Stomach smooth muscle (tissue), 2 donors: Measurements from ENCODE around the gene TMOD1.

ENCODE experiments used
- H3K27ac ChIP-seq: one replicate; pipeline ENCODE4 v1.7.0; 2013; ENCODE audit warnings: mild to moderate bottlenecking, low read length, inconsistent platforms
- H3K27me3 ChIP-seq, 2 donors: one replicate each; pipeline ENCODE4 v1.7.0; 2013; ENCODE audit warnings: low read length in 2 of 2; ENCODE audit not compliant: insufficient read depth in 2 of 2, control insufficient read depth in 1 of 2
- H3K36me3 ChIP-seq, 2 donors: one replicate each; pipeline ENCODE4 v1.7.0; 2013; ENCODE audit warnings: low read length in 2 of 2; ENCODE audit not compliant: control insufficient read depth in 2 of 2, insufficient read depth in 2 of 2
- H3K4me1 ChIP-seq: one replicate; pipeline ENCODE4 v1.7.0; 2013; ENCODE audit warnings: low read length; ENCODE audit not compliant: control insufficient read depth, insufficient read depth
- H3K4me3 ChIP-seq, 2 donors: one replicate each; pipeline ENCODE4 v1.7.0; 2013; ENCODE audit warnings: low read length in 2 of 2
- H3K9ac ChIP-seq, 2 donors: one replicate each; pipeline ENCODE4 v1.7.0; 2013; ENCODE audit warnings: low read length in 2 of 2, mild to moderate bottlenecking in 1 of 2
- H3K9me3 ChIP-seq, 2 donors: one replicate each; pipeline ENCODE4 v1.7.0; 2013; ENCODE audit warnings: low read length in 2 of 2; ENCODE audit not compliant: control insufficient read depth in 2 of 2
- donor health status: healthy.
- donor health status: Pancreatic carcinoma.

The TMOD1 gene

DNA sequence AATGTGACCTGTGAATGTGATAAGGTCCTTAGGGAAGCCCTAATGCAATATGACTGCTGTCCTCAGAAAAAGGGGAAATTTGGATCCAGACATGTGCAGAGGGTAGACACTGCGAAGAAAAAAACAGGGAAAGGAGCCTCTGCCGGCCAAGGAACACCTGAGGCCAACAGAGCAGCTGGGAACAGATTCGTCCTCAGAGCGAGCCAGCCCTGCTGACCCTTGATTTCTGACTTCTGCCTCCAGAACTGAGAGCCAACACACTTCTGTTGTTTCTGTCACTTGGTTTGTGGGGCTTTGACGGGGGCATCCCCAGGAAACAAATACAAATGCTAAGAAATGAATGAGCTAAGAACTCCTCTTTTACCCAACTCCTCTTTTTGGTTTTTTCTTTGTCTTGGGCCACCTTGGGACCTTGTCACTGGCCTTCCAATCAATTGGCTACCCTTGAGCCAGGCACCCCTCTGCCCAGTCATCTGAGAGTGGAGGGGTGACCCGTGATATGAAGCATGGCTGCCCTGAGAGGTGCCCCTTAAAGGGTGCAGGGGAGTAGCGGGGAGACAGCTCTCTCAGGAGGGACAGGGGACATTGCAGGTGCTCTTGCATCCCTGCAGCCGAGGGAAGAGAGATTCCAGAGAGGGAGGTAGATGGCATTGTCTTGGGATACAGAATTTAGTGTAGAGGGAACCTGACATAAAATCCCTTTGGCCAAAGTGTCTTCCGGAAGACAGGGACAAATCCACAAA lies 16.9 kb downstream of the TMOD1 start:
- H3K27ac ChIP-seq, result peak overlapping the region; percentile 80
- H3K36me3 ChIP-seq, result peaks cover 0 to 2% of the 10 kb centered on the region in 2 donors
- H3K27me3 ChIP-seq, result no peaks in the 10 kb centered on the region
- no peaks in the 10 kb centered on the region for H3K9me3 ChIP-seq
- H3K9ac ChIP-seq, result peak overlapping the region in 1 of 2 donors; percentile 42
- peaks cover 58% of the 10 kb centered on the region for H3K4me1 ChIP-seq
- peak overlapping the region in 1 of 2 donors; percentile 22 for H3K4me3 ChIP-seq

DNA sequence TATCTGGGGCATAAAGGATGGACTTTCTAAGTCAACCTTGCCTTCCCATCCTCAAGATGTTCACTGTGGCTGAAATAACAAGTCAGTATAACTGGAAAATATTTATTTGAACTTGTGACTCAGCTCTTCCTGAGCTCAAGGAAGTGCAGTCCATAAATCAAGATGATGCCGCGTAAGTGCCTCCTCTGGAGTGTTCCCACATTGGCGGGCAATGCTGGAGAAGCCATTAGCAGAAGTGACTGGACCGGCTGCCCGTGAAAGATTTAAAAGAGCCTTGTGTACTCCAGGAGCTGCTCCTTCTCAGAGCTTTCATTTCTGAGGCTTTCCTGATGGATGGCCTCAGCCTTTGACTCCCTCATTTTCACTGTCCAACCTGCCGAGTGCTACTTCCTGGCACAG lies 17.4 kb downstream of the TMOD1 start:
- peaks cover 0 to 2% of the 10 kb centered on the region in 2 donors for H3K36me3 ChIP-seq
- H3K4me3 ChIP-seq, result peak overlapping the region in 1 of 2 donors; percentile 22
- no peaks in the 10 kb centered on the region for H3K9me3 ChIP-seq
- peaks cover 58% of the 10 kb centered on the region for H3K4me1 ChIP-seq
- H3K27ac ChIP-seq, result peak overlapping the region; percentile 80
- H3K9ac ChIP-seq, result peak overlapping the region in 1 of 2 donors; percentile 41
- H3K27me3 ChIP-seq, result no peaks in the 10 kb centered on the region

DNA sequence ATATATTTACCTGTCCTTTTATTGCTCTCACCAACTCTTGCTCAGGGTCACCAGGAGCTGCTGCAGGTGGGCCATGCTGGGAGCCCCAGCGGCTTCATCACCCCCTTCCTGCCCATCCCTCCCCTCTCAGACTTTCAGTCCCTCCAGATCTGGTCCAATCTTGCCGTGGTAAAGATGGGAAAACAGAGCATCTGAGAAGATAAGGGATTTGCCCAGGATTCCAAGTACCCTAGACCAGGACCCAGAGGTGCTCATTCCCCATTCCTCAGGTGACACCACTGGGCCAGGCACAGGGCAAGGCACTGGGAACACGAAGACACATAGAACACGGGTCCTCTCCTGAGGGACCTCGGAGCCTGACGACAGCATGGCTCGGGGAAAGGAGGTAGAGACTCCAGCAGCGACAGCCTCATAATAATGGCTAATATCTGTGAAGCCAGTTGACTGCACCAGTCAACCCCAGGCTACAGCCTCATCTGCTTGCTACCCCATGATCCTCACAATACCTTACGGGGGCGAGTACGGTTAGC lies 18.0 kb downstream of the TMOD1 start:
- H3K27ac ChIP-seq, result peak overlapping the region; percentile 80
- peaks cover 58% of the 10 kb centered on the region for H3K4me1 ChIP-seq
- no peaks in the 10 kb centered on the region for H3K27me3 ChIP-seq
- H3K4me3 ChIP-seq, result peak overlapping the region in 1 of 2 donors; percentile 22
- H3K9me3 ChIP-seq, result no peaks in the 10 kb centered on the region
- peak overlapping the region in 1 of 2 donors; percentile 41 for H3K9ac ChIP-seq
- peaks cover 5% of the 10 kb centered on the region in 2 donors for H3K36me3 ChIP-seq

GRCh38 chr9:97521576-97522333 lies 20.3 kb downstream of the TMOD1 start:
- Histone ChIP-seq H3K36me3 (peaks cover 12 to 14% of the 10 kb centered on the region in 2 donors), H3K27ac (no peak overlapping the region), H3K9ac (no peak overlapping the region), H3K4me1 (peaks cover 44% of the 10 kb centered on the region), H3K9me3 (no peaks in the 10 kb centered on the region), H3K4me3 (no peak overlapping the region), H3K27me3 (no peaks in the 10 kb centered on the region)

DNA sequence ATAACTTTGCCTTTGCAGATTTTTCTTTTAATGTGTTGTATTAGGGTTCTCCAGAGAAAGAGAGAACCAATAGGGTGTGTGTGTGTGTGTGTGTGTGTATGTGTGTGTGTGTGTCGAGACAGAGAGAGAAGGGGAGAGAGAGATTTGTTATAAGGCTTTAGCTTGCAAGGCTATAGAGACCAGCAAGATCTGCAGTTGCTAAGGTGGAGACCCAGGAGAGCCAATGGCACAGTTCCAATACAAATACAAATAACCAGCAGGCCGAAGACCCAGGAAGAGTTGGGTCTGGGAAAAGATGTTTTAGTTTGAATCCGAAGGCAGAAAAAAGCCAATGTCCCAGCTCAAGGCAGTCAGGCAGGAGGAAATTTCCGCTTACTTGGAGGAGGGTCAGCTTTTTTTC lies 23.0 kb downstream of the TMOD1 start:
- Histone ChIP-seq H3K36me3 (peaks cover 16 to 27% of the 10 kb centered on the region in 2 donors), H3K9me3 (no peaks in the 10 kb centered on the region), H3K27me3 (no peaks in the 10 kb centered on the region), H3K9ac (no peak overlapping the region), H3K4me3 (no peak overlapping the region), H3K27ac (no peak overlapping the region), H3K4me1 (peaks cover 45% of the 10 kb centered on the region)

- H3K4me3 ChIP-seq, result no peak overlapping the region
- no peaks in the 10 kb centered on the region for H3K27me3 ChIP-seq
- H3K9ac ChIP-seq, result no peak overlapping the region
- H3K9me3 ChIP-seq, result no peaks in the 10 kb centered on the region
- H3K36me3 ChIP-seq, result peaks cover 14 to 27% of the 10 kb centered on the region in 2 donors
- no peak overlapping the region for H3K27ac ChIP-seq
- peaks cover 39% of the 10 kb centered on the region for H3K4me1 ChIP-seq
These were observed 24.0 kb downstream of the TMOD1 start for GRCh38 chr9:97525451-97525850.

DNA sequence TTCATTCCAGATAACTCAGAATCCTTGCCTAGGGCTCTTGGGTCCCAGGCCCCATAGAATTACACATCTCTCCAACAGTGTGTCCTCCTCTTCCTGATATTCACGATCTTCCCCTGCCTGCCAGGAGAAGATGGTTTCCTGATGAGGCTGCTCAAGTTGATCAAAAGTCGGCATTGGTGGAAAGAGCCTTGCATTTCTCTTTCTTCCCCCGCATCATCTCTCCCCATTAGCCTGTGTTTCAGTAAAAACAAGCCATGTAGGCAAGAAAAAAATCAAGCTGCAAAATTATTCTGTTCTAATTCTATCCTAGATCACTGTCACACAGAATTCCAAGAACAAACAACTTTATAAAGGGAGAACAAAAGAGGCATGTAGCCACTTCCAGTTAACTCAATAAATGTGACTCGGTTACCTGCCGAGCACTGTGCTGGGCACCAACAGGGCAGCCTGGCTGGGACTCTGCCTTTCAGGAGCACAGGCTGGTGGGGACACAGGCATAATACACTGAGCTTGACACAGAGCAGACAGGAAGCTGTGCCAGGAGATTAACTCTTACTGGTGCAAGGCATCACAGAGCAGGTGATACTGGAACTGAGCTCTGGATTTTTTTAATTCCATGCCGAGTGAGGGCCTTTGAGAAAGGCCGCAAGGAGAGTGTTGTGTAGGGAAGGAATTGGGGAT lies 25.6 kb downstream of the TMOD1 start:
- H3K4me3 ChIP-seq, result no peak overlapping the region
- H3K9ac ChIP-seq, result no peak overlapping the region
- no peaks in the 10 kb centered on the region for H3K27me3 ChIP-seq
- peak overlapping the region; percentile 0 for H3K27ac ChIP-seq
- peaks cover 14 to 27% of the 10 kb centered on the region in 2 donors for H3K36me3 ChIP-seq
- no peaks in the 10 kb centered on the region for H3K9me3 ChIP-seq
- peaks cover 42% of the 10 kb centered on the region for H3K4me1 ChIP-seq

- no peak overlapping the region for H3K9ac ChIP-seq
- H3K27ac ChIP-seq, result peak overlapping the region; percentile 87
- H3K4me1 ChIP-seq, result peaks cover 50% of the 10 kb centered on the region
These were observed 26.4 kb downstream of the TMOD1 start for GRCh38 chr9:97527626-97528528.

DNA sequence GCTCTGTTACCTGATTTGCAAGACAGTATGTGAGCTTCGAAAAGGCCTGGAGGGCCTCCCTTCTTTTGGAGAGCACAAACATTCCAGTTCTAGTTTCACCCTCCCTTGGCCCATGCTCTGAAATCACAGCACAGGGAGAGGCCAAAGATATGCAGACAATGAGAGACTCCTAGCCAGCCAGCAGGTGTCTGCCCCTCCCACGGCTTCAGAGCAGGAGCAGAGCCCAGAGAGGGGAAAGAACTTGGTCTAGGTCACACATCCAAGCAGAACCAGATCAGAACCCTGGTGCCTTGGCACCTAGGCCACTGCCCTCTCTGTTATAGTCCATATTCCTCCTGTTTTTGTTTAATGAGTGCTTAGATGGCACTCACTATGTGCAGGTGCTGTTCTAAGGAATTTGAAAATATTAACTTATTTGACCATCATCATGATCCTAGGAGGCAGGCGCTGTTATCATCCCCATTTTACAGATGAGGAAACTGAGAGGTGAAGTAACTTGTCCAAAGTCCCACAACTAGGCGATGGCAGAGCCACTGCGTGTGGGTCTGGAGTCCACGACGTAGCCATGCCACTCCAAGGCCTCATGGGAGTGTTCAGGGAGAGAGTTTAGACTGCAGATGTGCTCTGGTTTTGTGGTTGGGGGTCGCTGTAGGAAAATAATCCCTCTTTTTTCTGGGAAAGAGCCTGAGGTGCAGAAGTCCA lies 27.2 kb downstream of the TMOD1 start:
- peak overlapping the region; percentile 47 to 58 for H3K9ac ChIP-seq
- no peaks in the 10 kb centered on the region for H3K9me3 ChIP-seq
- peaks cover 14 to 27% of the 10 kb centered on the region in 2 donors for H3K36me3 ChIP-seq
- no peak overlapping the region for H3K4me3 ChIP-seq
- H3K27ac ChIP-seq, result peak overlapping the region; percentile 87
- H3K27me3 ChIP-seq, result no peaks in the 10 kb centered on the region
- peaks cover 50% of the 10 kb centered on the region for H3K4me1 ChIP-seq

More at GRCh38 chr9:97527626-97528528, 26.4 kb downstream of the TMOD1 start:
- Histone ChIP-seq H3K4me3 (peak overlapping the region in 1 of 2 donors; percentile 3), H3K36me3 (peaks cover 14 to 27% of the 10 kb centered on the region in 2 donors), H3K9me3 (no peaks in the 10 kb centered on the region), H3K27me3 (no peaks in the 10 kb centered on the region)
